Ecto neural progenitor cell (in vitro differentiated cells): ENCODE results near the gene DTNB.
"Not testable (repeated sequence)": the region's sequence is repeated elsewhere in the genome, so short reads cannot be mapped to it uniquely, and the experiment has no call there.

ENCODE experiments used
- DNase-seq: peaks from one replicate; pipeline ENCODE4 v3.0.0-alpha.2; 2018; ENCODE audit warnings: low spot score

Gene DTNB

DNA sequence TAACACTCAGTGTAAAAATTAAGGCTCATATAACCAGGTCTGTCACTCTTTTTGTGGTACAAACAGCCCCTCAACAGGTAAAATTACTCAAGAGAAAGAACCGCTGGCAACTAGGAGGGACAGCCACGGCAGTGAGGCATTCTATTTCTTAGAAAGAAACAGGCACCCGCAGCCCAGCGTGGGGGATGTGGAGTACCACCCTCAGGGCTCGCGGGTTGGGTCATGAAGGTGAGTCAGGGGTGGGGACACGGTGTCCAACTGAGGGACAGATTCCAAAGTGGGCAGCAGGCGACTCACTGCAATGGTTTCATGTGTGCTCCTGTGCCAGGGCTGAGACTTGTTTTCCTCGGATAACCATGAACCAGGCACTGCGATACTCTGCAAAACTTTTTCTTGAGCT is 129.4 kb downstream of the DTNB start:
- DNase-seq: no peak

GRCh38 chr2:25541378-25541777 is 132.0 kb downstream of the DTNB start:
- DNase-seq: no peak

DNA sequence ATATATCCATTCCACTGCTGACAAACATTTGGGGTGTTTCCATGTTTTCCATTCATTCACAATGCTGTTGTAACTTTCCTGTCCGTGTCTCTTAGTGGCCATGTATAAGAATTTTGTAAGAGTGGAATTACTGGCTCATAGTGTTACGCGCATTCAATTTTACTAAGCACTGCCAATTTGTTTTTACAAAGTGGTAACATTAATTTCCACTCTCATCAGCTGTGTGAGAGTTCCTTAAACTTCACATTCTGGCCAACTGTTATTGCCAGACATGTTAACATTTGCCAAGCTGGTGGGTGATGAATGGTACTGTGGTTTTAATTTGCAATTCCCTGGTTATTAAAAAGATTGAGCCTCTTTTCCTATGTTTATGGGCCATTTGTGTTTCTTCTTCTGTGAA is 134.2 kb downstream of the DTNB start:
- DNase-seq: no peak

DNA sequence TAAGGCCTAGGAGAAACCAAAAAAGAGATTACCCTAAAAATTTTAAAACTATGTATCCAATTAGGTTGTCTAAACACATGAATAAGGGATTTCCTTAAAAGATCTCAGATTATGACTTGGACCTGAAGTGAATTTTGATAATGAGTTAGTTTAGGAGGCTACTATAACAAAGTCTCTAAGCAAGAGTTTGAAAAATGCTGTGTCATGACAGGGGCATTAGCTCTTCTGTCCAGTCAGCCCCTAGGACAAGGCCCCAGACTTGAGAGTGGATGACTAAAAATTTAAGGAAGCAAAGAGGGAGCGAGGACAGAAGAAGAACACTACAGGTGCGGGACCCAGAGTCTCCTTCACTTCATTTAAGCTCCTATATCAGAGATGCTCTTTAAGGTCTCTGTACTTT is 135.9 kb downstream of the DTNB start:
- DNase-seq: no peak

DNA sequence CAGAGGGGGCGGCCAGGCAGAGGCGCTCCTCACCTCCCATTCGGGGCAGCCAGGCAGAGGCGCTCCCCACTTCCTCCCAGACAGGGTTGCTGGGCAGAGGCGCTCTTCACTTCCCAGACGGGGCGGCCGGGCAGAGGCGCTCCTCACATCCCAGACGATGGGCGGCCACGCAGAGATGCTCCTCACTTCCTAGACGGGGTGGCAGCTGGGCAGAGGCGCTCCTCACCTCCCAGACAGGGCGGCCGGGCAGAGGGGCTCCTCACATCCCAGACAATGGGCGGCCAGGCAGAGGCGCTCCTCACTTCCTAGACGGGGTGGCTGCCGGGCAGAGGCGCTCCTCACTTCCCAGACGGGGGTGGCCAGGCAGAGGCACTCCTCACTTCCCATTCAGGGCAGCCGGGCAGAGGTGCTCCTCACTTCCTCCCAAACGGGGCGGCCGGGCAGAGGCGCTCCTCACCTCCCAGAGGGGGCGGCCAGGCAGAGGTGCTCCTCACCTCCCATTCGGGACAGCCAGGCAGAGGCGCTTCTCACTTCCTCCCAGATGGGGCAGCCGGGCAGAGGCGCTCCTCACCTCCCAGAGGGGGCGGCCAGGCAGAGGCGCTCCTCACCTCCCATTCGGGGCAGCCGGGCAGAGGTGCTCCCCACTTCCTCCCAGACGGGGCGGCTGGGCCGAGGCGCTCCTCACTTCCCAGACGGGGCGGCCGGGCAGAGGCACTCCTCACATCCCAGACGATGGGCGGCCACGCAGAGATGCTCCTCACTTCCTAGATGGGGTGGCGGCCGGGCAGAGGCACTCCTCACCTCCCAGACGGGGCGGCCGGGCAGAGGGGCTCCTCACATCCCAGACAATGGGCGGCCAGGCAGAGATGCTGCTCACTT is 137.7 kb downstream of the DTNB start:
- DNase-seq: not testable (repeated sequence)

DNA sequence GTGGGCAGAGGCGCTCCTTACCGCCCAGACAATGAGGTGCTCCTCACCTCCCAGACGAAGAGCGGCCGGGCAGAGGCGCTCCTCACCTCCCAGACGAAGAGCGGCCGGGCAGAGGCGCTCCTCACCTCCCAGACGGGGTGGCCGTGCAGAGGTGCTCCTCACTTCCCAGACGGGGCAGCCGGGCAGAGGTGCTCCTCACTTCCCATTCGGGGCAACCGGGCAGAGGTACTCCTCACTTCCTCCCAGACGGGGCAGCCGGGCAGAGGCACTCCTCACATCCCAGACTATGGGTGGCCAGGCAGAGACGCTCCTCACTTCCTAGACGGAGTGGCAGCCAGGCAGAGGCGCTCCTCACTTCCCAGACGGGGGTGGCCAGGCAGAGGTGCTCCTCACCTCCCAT is 138.4 kb downstream of the DTNB start:
- not testable (repeated sequence) for DNase-seq

DNA sequence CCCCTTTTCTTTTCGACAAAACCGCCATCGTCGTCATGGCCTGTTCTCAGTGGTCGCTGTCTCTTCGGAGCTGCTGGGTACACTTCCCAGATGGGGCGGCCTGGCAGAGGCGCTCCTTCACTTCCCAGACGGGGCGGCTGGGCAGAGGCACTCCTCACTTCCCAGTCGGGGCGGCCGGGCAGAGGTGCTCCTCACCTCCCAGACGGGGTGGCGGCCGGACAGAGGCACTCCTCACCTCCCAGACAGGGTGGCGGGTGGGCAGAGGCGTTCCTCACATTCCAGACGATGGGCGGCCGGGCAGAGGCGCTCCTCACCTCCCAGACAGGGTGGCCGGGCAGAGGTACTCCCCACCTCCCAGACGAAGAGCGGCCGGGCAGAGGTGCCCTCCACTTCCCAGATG is 138.9 kb downstream of the DTNB start:
- no peak for DNase-seq

- not testable (repeated sequence) for DNase-seq
Measured at GRCh38 chr2:25533771-25534170, 139.6 kb downstream of the DTNB start.

GRCh38 chr2:25532521-25532920 is 140.9 kb downstream of the DTNB start:
- DNase-seq: no peak

- no peak for DNase-seq
Measured at GRCh38 chr2:25529034-25529433, 144.3 kb downstream of the DTNB start.

DNA sequence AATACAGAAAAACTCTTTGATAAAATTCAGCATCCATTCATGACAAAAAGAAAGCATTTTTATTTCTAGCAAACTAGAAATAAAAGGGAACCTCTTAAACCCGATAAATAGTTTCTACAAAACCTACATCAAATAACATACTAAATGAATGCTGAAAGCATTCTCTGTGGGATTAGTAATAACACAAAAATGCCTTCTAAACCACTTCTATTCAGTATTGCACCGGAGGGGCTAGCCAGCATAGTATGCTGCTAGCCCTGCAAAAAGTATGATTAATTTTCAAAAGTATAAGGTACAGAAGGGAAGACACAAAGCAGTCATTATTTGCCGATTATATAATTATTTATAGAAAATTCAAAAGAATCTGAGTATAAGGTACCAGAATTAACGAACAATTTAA is 145.2 kb downstream of the DTNB start:
- DNase-seq: no peak

GRCh38 chr2:25524507-25524906 is 148.9 kb downstream of the DTNB start:
- DNase-seq: no peak

DNA sequence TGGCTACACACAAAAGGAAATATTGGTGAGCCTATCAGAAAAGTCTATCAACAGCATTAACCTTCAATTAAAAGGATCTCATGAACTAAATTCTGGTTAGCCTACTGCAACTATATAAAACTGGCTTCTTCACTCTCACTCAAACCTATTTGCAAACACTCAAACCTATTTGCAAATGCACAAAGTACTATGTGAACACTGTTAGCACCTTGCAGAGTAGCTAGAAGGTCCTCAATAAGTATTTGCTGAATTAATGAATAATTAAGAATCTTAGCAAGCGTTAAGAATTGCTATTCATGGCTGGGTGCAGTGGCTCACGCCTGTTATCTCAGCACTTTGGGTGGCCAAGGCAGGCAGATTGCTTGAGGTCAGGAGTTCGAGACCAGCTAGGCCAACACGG is 150.3 kb downstream of the DTNB start:
- DNase-seq: no peak

DNA sequence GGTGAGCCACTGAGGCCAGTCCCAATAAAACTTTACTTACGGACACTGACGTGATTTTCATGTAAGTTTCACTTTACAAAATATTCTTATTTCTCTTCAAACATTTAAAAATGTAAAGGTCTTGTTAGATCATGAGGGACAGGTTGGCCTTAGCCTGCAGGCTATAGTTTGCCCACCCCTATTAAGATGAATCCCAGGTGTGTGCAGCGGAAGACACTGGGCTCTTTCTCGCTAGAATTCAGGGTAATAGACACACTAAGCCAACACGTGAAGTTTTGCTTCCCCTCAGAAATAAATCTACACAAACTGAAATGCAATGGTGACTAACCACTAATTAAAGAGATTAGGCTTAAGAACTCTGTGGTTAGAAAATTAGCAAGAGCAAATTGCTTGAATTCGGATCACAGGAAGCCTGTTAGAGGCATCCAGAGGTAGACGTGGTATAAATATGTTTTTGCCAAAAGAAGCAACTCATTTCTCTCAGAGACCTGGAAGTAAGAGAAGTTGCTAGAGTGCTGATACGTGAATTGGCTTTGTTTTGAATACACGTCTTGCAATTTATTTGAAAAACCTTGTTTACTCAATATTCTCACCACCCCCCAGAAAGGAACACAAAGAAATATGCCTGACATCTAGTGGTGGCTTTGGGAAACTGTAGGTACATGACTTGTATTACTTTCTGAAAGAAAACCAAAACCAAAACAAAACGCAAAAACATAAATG is 151.6 kb downstream of the DTNB start:
- no peak for DNase-seq

DNA sequence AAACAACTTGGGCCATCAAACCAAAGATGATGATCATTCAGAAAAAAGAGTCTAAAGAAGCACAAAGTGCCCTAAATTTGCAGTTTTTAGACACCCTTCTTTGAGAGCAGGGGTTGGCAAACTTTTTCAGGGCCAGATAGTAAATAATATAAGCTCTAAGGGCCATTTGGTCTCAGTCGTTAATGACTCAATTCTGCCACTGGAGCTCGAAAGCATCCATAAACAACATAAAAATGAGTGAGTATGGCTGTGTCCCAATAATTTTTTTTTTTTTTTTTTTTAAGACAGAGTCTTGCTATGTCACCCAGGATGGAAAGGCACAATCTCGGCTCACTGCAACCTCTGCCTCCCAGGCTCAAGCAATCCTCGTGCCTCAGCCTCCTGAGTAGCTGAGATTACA is 152.3 kb downstream of the DTNB start:
- no peak for DNase-seq

DNA sequence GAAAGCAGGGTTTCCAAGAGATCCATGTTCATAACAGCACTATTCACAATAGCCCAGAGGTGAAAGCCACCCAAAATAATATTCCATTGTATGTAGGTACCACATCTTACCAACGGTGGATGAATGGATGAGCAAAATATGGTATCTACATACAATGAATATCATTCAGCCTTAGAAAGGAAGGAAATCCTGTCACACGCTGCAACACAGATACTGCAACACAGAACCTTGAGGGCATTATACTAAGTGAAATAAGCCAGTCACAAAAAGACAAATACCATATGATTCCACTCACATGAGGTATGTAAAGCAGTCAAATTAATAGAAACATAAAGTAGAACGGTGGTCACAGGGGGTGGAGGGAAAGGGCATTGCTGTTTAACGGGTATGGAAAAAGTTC is 155.7 kb downstream of the DTNB start:
- DNase-seq: no peak

- no peak for DNase-seq
Measured at GRCh38 chr2:25514043-25514637, 159.2 kb downstream of the DTNB start.

- DNase-seq: no peak
Measured at GRCh38 chr2:25512707-25513106, 160.7 kb downstream of the DTNB start.

DNA sequence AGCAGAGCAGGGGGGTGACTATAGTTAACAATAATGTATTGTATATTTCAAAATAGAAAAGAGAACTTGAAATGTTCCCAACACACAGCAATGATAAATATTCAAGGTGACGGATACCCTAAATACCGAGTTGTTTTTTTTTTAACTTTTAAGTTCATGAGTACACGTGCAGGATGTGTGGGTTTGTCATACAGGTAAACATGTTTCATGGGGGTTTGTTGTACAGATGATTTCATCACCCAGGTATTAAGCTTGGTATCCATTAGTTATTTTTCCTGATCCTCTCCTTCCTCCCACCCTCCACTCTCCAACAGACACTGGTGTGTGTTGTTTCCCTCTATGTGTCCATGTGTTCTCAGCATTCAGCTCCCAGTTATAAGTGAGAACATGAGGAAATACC is 167.2 kb downstream of the DTNB start:
- no peak for DNase-seq

GRCh38 chr2:25505622-25506021 is 167.8 kb downstream of the DTNB start:
- DNase-seq: no peak

- no peak for DNase-seq
Measured at GRCh38 chr2:25505182-25505581, 168.2 kb downstream of the DTNB start.

DNA sequence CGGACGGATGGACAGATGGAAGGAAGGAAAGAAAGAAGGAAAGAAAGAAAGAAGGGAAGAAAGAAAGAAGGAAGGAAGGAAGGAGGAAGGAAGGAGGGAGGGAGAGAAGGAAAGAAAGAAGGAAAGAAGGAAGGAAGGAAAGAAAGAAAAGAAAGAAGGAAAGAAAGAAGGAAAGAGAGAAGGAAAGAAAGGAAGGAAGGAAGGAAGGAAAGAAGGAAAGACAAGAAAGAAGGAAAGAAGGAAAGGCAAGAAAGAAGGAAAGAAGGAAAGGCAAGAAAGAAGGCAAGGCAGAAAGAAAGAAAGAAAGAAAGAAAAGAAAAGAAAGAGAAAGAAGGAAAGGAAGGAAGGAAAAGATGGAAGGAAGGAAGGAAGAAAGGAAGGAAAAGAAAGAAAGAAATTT is 169.1 kb downstream of the DTNB start:
- no peak for DNase-seq

DNA sequence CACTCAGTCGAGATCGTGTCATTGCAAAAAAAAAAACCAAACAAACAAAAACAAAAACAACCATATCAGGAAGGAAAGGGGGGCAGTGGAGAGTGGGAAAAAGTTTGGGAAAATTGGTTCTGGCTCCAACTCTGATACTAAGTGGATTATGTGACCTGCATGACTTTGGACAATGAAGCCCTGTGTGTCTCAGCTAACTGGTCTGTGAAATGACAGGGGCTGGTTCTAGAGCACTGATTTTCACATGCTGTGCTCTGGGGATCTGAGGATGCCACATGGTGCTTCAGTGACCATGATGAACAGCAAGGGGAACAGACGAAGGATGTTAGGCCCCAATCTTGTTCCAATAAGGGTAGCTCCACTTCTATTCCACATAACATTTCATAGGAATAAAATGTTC is 174.2 kb downstream of the DTNB start:
- no peak for DNase-seq
